Measurements from ENCODE around the gene PDE4D. TPM values are rescaled to one million over a fixed set of nuclear protein-coding genes. Genes with fewer than 3 reads are reported as not detected.

The PDE4D gene
- total RNA-seq, 4 donors from 2014 or later = 35.0 to 121 (median 63.4) TPM

DNA sequence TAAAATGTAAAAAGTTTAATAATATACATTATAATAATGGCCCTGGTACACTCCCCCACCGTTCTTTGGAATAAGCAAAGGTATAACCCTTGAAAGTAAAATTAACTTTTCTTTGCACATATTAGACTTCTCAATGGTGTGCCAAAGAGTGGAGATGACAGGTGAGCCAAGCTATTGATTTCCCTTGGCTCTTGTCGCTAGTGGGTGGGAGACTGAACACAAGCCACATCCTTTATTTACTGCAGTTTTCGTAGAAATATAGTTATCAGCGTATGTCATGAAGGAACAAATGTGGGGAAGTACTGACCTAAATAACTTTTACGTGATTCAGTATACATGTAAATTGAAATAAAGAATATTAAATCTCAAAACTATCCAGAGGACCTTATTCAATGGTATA lies 761.4 kb downstream of the PDE4D start:
- ATAC-seq = no peak
- 96 to 98% methylated on average over 5 of the region's 5 CpGs for WGBS, 2 donors (ENCODE audit: low coverage in 1 of 2)

DNA sequence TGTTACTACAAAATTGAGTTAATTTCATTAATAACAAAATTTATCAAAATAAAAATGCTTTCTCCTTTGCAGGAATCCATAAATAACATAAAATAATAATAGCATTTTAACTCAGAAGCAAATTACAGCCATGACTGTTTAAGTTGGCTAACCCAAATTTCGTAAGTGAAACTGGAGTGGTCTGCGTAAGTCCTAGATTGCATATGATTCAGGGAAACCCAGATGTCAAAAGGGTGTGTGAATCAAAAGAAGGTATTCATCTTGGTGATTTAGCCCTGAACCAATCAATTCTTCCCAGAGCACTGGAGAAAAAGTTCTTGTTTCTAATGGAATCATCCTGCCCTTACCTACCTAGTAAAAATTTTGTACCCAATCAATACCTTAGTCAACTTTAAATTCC lies 763.1 kb downstream of the PDE4D start:
- Histone ChIP-seq H3K4me1 (peaks cover 3 to 29% (median 9%) of the 10 kb centered on the region in 3 donors), H3K36me3 (no peaks in the 10 kb centered on the region), H3K27ac (no peak overlapping the region), H3K4me3 (no peak overlapping the region), H3K9me3 (no peaks in the 10 kb centered on the region), H3K27me3 (no peaks in the 10 kb centered on the region)
- no peak for ATAC-seq
- TF ChIP-seq POLR2AphosphoS5 (IDR thresholded peaks at IDR 0.05) = no peak
- no peak for TF ChIP-seq POLR2A (IDR thresholded peaks at IDR 0.05)
- TF ChIP-seq EP300 (IDR thresholded peaks at IDR 0.05) = no peak
- TF ChIP-seq, protein P1, sequence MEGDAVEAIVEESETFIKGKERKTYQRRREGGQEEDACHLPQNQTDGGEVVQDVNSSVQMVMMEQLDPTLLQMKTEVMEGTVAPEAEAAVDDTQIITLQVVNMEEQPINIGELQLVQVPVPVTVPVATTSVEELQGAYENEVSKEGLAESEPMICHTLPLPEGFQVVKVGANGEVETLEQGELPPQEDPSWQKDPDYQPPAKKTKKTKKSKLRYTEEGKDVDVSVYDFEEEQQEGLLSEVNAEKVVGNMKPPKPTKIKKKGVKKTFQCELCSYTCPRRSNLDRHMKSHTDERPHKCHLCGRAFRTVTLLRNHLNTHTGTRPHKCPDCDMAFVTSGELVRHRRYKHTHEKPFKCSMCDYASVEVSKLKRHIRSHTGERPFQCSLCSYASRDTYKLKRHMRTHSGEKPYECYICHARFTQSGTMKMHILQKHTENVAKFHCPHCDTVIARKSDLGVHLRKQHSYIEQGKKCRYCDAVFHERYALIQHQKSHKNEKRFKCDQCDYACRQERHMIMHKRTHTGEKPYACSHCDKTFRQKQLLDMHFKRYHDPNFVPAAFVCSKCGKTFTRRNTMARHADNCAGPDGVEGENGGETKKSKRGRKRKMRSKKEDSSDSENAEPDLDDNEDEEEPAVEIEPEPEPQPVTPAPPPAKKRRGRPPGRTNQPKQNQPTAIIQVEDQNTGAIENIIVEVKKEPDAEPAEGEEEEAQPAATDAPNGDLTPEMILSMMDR (IDR thresholded peaks at IDR 0.05) = no peak
- 95 to 96% methylated on average over 2 of the region's 2 CpGs for WGBS, 2 donors (ENCODE audit: low coverage in 1 of 2)

More for the DNA sequence above, 761.4 kb downstream of the PDE4D start:
- peaks cover under 1 to 13% (median 4%) of the 10 kb centered on the region in 3 donors for H3K4me1 ChIP-seq
- no peak overlapping the region for H3K4me3 ChIP-seq
- H3K9me3 ChIP-seq = no peaks in the 10 kb centered on the region
- no peaks in the 10 kb centered on the region for H3K36me3 ChIP-seq
- no peaks in the 10 kb centered on the region for H3K27me3 ChIP-seq
- TF ChIP-seq POLR2A (IDR thresholded peaks at IDR 0.05) = no peak
- TF ChIP-seq EP300 (IDR thresholded peaks at IDR 0.05) = no peak
- TF ChIP-seq, protein P1 (IDR thresholded peaks at IDR 0.05) = no peak
- no peak for TF ChIP-seq POLR2AphosphoS5 (IDR thresholded peaks at IDR 0.05)
- no peak overlapping the region for H3K27ac ChIP-seq

DNA sequence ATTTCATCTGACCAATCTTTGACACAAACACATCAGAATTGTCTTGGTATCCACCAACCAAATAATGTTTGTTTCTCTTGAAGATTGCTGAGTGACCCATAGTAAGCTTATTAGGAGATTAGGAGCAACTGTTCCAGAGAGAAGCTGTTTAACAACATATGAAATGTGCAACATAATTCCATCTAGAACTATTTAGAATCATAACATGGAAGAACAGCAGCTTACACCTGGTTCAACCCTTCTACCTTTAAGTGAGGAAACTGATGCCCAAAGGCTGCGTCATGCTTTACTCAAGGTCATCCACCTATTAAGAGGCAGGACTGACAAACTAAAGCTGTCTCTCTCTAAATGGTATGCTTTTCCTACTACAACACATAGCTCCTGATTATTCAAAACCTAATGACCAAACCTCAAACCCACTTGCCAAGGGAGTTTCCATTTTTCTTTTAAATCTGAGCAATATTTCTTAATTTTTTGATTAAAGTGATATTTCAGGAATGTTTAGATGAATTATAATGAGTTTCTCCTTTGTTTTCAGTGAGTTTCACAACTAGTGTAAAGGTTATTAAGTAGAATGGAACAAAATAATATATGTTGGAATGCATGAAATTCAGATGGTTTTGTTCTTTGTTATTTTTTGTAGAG lies 764.8 kb downstream of the PDE4D start:
- TF ChIP-seq, protein P1 (IDR thresholded peaks at IDR 0.05) = no peak
- no peak for TF ChIP-seq EP300 (IDR thresholded peaks at IDR 0.05)
- no peak for TF ChIP-seq POLR2A (IDR thresholded peaks at IDR 0.05)
- TF ChIP-seq POLR2AphosphoS5 (IDR thresholded peaks at IDR 0.05) = no peak
- H3K9me3 ChIP-seq = no peaks in the 10 kb centered on the region
- H3K36me3 ChIP-seq = no peaks in the 10 kb centered on the region
- H3K4me3 ChIP-seq = no peak overlapping the region
- H3K4me1 ChIP-seq = peaks cover 3 to 43% (median 9%) of the 10 kb centered on the region in 3 donors
- no peak for ATAC-seq
- peak overlapping the region; percentile 66 to 88 (median 81) for H3K27ac ChIP-seq
- no peaks in the 10 kb centered on the region for H3K27me3 ChIP-seq
- 78 to 100% methylated on average over 1 of the region's 1 CpG for WGBS, 2 donors (ENCODE audit: low coverage in 1 of 2)

GRCh38 chr5:59126708-59127573 lies 766.6 kb downstream of the PDE4D start:
- Histone ChIP-seq H3K27me3 (no peaks in the 10 kb centered on the region), H3K4me1 (peaks cover 3 to 43% (median 9%) of the 10 kb centered on the region in 3 donors), H3K36me3 (no peaks in the 10 kb centered on the region), H3K4me3 (peak overlapping the region; percentile 35 to 46), H3K9me3 (no peaks in the 10 kb centered on the region), H3K27ac (peak overlapping the region; percentile 66 to 88 (median 74))
- 37 to 40% methylated on average over 10 to 15 of the region's 15 CpGs for WGBS, 2 donors (ENCODE audit: low coverage in 1 of 2)
- TF ChIP-seq, protein P1 (IDR thresholded peaks at IDR 0.05) = no peak
- peak; percentile 31 for TF ChIP-seq POLR2AphosphoS5 (IDR thresholded peaks at IDR 0.05)
- ATAC-seq = no peak
